RPMI8226 (cell line): ENCODE data around the gene MICALL1.
"Not testable (repeated sequence)": the region's sequence is repeated elsewhere in the genome, so short reads cannot be mapped to it uniquely, and the experiment has no call there.

Experiments
- DNase-seq: peaks from one replicate; pipeline ENCODE4 v3.0.0-alpha.2; 2015

MICALL1 gene

DNA sequence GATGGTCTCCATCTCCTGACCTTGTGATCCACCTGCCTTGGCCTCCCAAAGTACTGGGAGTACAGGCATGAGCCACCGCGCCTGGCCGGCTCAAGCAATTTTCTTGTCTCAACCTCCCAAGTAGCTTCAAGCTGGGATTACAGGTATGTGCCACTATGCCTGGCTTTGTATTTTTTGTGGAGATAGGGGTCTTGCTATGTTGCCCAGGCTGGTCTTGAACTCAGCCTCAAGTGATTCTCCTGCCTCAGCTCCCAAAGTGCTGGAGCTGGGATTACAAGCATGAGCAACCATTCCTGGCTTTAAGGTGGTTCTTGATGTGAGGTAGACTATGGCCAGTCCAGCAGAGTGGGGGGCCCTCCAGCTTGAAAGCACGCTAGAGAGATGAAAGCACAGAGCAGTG lies 55.0 kb downstream of the MICALL1 start:
- no peak for DNase-seq

- no peak for DNase-seq
Measured at GRCh38 chr22:37965940-37966664, 60.0 kb downstream of the MICALL1 start.

- no peak for DNase-seq
Measured at GRCh38 chr22:37967147-37967546, 61.0 kb downstream of the MICALL1 start.

DNA sequence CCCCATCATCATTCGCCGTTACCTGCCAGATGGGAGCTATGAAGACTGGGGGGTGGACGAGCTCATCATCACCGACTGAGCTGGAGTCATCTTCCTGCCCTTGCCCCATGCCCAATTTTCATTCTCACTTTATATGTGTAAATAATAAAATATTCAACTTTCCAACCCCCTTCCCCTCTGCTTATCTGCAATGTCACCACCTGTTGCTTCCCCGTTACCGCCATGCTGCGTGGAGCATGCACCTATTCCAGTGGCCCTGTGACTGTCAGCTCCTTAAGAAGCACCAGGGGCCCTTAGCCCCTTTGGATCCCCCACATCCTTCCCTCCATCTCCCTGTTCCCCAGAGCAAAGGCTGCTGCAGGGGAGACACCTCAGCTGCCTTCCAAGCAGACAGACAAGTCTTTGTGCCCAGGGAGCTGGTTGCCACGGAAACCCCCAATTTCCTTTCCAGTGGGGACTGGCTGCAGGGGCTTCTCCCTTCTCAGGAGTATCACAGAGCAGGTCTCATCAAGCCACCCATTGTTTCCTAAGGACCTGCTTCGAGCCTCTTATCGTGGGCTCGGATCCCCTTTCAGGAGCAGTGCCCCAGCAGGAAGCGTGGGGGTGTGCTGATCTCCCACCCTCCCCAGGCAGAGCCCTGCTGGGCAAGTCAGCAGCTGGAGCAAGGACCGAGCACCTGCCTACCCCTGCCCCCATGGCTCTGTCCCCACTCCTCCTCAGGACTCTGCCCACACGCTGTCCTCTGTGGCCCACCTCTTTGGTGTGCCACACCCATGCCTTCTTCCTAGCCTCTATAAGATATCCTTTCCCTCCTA lies 61.7 kb downstream of the MICALL1 start:
- DNase-seq, result no peak

DNA sequence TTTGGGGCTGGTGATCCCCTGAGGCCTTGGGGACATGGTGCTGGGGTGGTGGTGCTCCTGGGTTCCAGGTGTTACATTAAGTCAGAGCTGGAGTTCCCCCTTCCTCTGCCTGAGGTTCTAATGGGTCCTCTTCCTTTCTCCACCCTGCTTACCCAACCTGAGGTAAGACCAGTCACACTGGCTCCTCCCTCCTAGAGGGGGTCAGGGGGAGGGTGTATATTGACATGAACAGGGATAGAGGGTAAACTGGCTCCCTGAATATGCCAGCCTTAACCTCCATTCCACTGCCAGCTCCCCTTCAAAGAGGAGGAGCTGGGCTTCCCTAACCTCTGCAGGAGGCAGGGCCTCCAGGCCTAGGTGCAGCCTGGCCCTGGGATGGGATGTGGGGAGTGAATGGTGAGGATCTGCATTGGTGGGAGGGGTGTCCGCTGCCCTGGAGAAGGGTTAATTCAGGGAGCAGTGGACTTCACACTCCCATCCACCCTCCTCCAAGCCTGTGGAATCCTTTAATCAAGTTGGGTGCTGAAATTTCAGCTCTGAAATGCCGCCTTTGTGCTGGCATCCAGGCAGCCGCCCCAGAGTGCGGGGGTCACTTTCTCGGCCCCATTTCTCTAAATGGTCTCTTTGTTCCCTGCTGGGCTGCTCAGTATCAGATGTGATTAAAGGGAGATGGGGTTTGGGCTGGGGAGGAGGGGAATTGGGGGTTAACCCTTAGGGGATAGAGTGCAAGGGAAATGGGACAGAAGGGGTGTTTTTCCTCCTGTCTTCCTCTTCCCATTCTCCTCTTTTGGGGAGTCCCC lies 62.6 kb downstream of the MICALL1 start:
- DNase-seq, result no peak

- DNase-seq, result no peak
Measured at GRCh38 chr22:37970864-37971263, 64.8 kb downstream of the MICALL1 start.

- DNase-seq, result no peak
Measured at GRCh38 chr22:37971475-37972434, 65.7 kb downstream of the MICALL1 start.

DNA sequence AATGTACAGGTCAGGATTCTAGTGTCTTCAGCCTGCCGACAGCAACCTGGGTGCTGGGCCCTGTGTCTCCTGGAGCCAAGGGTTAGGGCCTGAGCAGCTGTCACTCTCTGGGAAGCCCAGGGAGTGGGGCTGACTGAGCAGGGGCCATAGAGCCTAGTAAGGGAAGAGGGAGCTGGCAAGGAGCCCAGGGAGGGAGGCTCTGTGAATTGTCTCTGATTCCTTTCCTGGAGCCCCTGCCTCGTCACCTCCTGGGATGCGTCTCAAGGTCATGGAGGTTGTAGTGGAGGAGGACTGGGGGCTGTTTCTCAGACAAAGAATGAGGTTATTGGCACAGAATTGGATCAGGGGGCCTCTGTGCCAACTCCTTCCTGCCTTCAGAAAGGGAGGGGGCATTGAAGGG lies 66.4 kb downstream of the MICALL1 start:
- DNase-seq, result no peak

- DNase-seq, result no peak
Measured at GRCh38 chr22:37973271-37974170, 67.4 kb downstream of the MICALL1 start.

DNA sequence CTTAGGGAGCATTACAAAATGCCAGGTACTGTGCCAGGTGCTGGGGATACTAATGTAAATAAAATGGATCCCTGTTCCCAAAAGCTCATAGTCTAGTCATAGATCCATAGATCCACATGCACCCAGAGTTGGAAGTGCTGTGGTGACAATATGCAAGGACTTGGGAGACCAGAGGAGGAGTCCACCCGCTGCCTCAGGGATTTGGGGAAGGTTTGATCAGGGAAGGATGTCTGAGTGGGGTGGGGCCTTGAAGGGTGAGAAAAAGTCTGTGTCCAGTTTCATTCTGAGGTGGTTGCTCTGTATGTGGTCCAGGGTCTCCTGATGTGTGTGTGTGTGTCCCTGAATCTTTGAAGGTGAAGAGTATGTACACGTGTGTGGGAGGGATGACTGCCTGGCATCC lies 69.1 kb downstream of the MICALL1 start:
- DNase-seq, result no peak

DNA sequence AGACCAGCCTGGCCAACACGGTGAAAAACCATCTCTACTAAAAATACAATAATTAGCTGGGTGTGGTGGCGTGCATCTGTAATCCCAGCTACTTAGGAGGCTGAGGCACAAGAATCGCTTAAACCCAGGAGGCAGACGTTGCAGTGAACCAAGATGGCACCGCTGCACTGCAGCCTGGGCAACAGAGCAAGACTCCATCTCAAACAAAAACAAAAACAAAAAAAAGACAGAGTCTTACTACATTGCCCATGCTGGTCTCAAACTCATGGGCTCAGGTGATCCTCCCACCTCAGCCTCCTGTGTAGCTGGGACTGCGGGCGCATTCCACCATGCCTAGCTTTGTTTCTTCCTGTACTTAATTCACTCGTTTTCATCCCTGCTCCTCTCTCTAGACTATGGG lies 69.9 kb downstream of the MICALL1 start:
- DNase-seq, result not testable (repeated sequence)

- DNase-seq, result no peak
Measured at GRCh38 chr22:37976547-37976946, 70.5 kb downstream of the MICALL1 start.

DNA sequence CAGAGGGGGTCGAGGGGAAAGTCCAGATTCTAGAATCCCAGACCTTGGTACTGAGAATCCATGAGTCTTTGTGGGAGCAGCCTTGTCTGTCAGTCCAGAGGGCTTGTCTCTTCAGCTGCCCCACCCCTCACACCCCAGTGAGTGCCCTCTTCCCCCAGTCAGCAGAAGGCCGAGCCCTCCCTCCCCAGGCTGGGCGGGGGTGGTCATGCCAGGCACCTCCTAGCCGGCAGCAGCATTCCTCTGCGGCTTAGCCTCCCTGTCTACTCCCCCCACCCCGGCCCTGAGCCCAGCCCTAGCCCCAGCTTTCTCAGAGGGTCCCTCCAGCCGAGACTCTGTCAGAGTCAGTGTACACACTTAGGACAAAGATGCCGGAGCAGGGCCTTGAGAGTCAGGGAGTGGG lies 73.7 kb downstream of the MICALL1 start:
- no peak for DNase-seq

- no peak for DNase-seq
Measured at GRCh38 chr22:37981282-37982011, 75.3 kb downstream of the MICALL1 start.

- no peak for DNase-seq
Measured at GRCh38 chr22:37982151-37982785, 76.2 kb downstream of the MICALL1 start.

DNA sequence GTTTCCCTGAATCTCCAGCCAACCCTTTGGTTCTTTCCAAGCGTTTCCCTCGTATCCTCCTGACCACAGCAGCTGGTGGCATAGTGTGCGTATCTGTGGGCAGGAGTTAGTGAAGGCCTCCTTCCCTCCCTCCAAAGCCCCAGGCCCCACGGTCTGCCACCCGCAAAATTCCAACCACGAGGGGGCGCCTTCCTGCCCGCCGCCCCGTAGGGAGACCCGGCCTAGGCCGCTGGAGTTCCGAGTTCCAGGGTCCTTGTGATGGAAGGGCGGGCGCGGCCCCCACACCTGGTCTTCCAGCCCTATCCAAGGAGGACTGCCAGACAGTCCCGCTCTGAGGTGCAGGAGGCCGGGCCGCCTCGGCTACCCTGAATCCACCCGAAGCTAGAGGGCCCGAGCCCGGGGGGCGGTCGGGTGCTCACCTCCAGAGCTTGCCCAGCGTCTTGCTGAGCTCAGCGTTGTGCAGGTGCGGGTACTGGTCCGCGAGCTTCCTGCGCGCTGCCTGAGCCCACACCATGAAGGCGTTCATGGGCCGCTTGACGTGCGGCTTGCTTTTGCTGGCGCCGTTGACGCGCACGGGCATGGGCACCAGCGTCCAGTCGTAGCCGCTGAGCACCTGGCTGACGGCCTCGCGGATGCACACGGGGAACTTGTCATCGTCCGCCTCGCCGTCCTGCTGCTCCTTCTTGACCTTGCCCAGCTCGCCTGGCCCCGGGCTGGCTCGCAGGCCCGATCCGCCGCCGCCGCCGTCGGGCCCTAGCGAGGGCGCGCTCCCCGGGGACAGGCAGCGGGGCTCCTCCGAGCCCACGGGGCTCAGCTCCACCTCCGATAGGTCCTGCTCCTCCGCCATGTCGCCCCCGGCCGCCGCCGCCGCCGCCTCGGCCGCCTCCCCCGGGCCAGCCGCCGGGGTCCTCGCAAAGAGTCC lies 77.1 kb downstream of the MICALL1 start:
- DNase-seq, result no peak

GRCh38 chr22:37983860-37984791 lies 78.0 kb downstream of the MICALL1 start, which contains the start of gene SOX10:
SOX10 (minus strand) TSS chr22:37984555; CDS start chr22:37983784, 771 bp downstream.
- DNase-seq, result no peak
